Measurements from ENCODE around the gene RAX2.

Gene RAX2

GRCh38 chr19:3798137-3798536, 26.1 kb upstream of the RAX2 start:
- no peak for DNase-seq
- Histone ChIP-seq H3K9me3 (ENCODE audit: severe bottlenecking) (peaks cover 9% of the 10 kb centered on the region), H3K27me3 (ENCODE audit: insufficient read depth, low read depth, severe bottlenecking) (no peaks in the 10 kb centered on the region), H3K36me3 (no peaks in the 10 kb centered on the region), H3K4me3 (ENCODE audit: low read depth, low read length) (no peak overlapping the region), H3K27ac (no peak overlapping the region)
- TF ChIP-seq CTCF (IDR thresholded peaks at IDR 0.05; ENCODE audit: low read depth, low read length), result no peak

GRCh38 chr19:3796358-3796757, 24.3 kb upstream of the RAX2 start:
- TF ChIP-seq CTCF (IDR thresholded peaks at IDR 0.05; ENCODE audit: low read depth, low read length), result no peak
- no peak for DNase-seq
- Histone ChIP-seq H3K4me3 (ENCODE audit: low read depth, low read length) (no peak overlapping the region), H3K27me3 (ENCODE audit: insufficient read depth, low read depth, severe bottlenecking) (no peaks in the 10 kb centered on the region), H3K27ac (no peak overlapping the region), H3K36me3 (no peaks in the 10 kb centered on the region), H3K9me3 (ENCODE audit: severe bottlenecking) (peaks cover 9% of the 10 kb centered on the region)

GRCh38 chr19:3793799-3794198, 21.8 kb upstream of the RAX2 start:
- no peak for DNase-seq
- TF ChIP-seq CTCF (IDR thresholded peaks at IDR 0.05; ENCODE audit: low read depth, low read length), result no peak

GRCh38 chr19:3792114-3792513, 20.1 kb upstream of the RAX2 start:
- H3K27me3 ChIP-seq (ENCODE audit: insufficient read depth, low read depth, severe bottlenecking), result no peaks in the 10 kb centered on the region
- no peak overlapping the region for H3K4me3 ChIP-seq (ENCODE audit: low read depth, low read length)
- no peak for TF ChIP-seq CTCF (IDR thresholded peaks at IDR 0.05; ENCODE audit: low read depth, low read length)
- no peak for DNase-seq
- H3K27ac ChIP-seq, result no peak overlapping the region
- peaks cover 9% of the 10 kb centered on the region for H3K9me3 ChIP-seq (ENCODE audit: severe bottlenecking)
- H3K36me3 ChIP-seq, result no peaks in the 10 kb centered on the region

More at GRCh38 chr19:3793799-3794198, 21.8 kb upstream of the RAX2 start:
- Histone ChIP-seq H3K27me3 (ENCODE audit: insufficient read depth, low read depth, severe bottlenecking) (no peaks in the 10 kb centered on the region), H3K9me3 (ENCODE audit: severe bottlenecking) (peaks cover 9% of the 10 kb centered on the region), H3K27ac (no peak overlapping the region), H3K4me3 (ENCODE audit: low read depth, low read length) (no peak overlapping the region), H3K36me3 (no peaks in the 10 kb centered on the region)

GRCh38 chr19:3790941-3791340, 18.9 kb upstream of the RAX2 start:
- H3K27me3 ChIP-seq (ENCODE audit: insufficient read depth, low read depth, severe bottlenecking), result no peaks in the 10 kb centered on the region
- H3K27ac ChIP-seq, result no peak overlapping the region
- DNase-seq, result no peak
- H3K36me3 ChIP-seq, result no peaks in the 10 kb centered on the region; the same call in 1 of the 2 replicates
- peaks cover under 1% of the 10 kb centered on the region for H3K9me3 ChIP-seq (ENCODE audit: severe bottlenecking)
- H3K4me3 ChIP-seq (ENCODE audit: low read depth, low read length), result no peak overlapping the region
- TF ChIP-seq CTCF (IDR thresholded peaks at IDR 0.05; ENCODE audit: low read depth, low read length), result no peak

- no peak for TF ChIP-seq CTCF (IDR thresholded peaks at IDR 0.05; ENCODE audit: low read depth, low read length)
- no peaks in the 10 kb centered on the region for H3K27me3 ChIP-seq (ENCODE audit: insufficient read depth, low read depth, severe bottlenecking)
- H3K27ac ChIP-seq, result no peak overlapping the region
- H3K9me3 ChIP-seq (ENCODE audit: severe bottlenecking), result no peaks in the 10 kb centered on the region
- no peaks in the 10 kb centered on the region; the same call in 1 of the 2 replicates for H3K36me3 ChIP-seq
- H3K4me3 ChIP-seq (ENCODE audit: low read depth, low read length), result no peak overlapping the region
- no peak for DNase-seq
Observed at GRCh38 chr19:3790209-3790734, 18.2 kb upstream of the RAX2 start.
